DMS53 treated with DMSO at 0.1 percent for 48 hours (cell line): ENCODE data around the gene FAHD2A.
"Not testable (repeated sequence)": the region's sequence is repeated elsewhere in the genome, so short reads cannot be mapped to it uniquely, and the experiment has no call there.

Experiments
- DNase-seq: peaks from one replicate; lab custom pipeline; 2025; ENCODE audit not compliant: unreplicated experiment; lab: John Stamatoyannopoulos, UW

Gene FAHD2A

DNA sequence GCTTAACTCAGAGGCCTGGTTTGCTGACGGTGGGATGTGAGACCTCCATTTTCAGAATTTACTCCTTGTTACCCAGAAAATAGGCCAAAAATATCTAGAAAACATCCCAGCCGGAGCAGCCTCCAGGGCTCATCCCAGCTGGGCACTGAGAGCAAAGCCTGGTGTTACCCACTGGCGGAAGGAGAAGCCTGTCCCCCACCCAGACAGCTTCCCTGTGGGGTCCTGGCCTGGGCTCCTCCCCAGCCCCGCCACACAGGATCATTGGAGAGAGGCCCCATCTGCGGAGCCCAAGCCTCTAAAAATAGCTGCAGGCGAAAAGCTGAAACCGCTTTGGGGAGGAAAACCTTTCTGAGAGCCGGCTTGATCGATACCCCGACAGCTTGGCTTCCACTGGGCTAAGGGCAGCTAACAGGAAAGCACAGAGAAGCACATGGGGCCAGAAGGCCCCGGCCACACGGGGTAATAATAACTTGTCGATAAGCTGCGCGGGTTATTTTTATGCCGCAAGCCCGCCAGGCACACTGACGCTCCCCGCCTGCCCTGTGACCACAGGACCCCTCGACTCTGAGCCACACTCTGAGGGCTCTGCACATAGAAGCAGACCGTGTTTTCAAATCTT lies 26.9 kb upstream of the FAHD2A start:
- DNase-seq: no peak

DNA sequence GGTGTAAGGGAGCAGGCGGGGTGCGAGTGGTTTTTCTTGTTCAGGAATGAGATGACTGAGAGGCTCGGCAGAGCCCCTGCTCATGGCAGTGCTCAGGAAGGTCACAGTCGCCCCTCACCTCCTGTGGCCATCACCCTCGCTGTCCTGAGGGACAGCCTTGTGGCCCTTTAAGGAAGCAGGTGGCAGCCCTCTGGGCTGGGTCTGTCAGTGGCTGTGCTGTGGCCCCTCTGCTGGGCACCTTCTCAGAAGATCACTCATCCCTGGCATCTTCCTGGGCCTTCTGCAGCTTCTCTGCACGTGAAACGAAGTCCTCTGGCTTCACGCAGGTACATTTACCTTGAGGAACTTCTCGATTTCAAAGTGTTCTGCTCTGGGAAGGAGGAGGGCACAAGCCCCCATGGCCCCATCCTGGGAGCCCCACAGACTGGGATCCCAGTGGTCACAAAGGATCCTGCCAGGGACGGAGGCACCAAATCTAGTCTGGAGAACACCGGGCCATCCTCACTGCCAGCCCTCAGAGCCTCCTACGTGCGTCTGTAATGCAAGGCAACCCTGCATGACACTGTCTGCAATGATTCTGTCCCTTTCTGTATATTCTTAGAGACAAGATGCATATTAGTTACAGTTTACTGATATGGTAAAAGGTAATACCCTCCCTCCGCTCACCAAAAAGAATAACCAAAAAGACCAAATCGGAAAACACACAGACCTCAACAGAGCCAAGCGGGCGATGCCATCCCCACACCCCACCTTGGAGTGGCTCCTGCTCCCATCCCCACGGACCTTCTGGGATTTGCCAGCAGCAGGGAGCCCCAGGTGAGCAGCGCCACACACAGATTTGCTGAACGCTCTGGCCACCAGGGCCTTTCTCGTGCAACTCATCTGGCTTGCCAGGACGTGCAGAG lies 25.9 kb upstream of the FAHD2A start:
- no peak for DNase-seq

DNA sequence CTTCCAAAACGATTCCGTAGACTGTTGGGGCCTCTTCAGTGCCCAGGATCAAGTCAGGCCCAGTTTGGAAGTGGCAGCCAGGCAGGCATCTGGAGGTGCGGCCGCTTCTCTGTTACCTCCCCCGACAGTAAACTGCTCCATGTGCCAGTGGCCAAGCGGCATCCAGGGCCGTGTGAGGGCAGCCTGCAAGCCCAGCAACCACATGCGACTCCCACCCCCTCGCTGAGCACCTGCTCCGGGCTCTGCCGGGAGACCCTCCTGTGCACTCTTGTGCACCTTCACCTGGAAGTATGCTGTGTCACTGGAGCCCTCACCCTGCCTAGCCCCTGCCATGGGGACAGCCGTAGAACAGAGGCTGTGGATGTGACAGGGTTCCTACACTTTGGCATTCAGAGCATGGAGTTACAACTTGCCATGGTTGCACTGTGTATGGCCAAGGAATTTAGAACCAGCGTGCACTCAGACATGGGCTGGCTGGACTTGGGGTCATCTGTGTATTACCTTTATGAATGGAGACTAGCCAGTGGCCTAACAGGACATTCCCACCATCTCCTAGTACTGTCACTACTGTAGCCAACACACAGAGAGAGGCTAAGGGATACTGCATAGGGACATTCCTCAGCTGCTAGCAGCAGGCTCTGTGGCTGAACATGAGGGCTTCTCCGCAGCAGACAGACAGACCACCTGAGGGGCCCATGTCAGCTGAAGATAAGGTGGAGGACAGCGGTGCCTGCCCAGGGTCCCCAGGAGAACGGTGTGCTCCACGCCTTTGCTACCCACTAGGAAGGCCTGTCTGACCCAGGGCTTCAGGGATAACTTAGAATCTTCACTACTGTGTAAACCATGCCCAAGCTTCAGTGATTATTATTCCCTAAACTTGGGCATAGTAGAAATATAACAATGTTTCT lies 25.0 kb upstream of the FAHD2A start:
- no peak for DNase-seq

DNA sequence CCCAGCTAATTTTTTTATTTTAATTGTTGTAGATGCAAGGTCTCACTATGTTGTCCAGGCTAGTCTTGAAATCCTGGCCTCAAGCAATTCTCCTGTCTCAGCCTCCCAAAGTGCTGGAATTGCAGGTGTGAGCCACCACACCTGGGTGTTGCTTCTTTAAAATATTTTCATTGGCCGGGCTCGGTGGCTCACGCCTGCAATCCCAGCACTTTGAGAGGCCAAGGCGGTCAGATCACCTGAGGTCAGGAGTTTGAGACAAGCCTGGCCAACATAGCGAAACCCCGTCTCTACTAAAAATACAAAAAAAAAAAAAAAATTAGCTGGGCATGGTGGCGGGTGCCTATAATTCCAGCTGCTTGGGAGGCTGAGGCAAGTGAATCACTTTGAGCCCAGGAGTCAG lies 24.2 kb upstream of the FAHD2A start:
- DNase-seq: not testable (repeated sequence)

DNA sequence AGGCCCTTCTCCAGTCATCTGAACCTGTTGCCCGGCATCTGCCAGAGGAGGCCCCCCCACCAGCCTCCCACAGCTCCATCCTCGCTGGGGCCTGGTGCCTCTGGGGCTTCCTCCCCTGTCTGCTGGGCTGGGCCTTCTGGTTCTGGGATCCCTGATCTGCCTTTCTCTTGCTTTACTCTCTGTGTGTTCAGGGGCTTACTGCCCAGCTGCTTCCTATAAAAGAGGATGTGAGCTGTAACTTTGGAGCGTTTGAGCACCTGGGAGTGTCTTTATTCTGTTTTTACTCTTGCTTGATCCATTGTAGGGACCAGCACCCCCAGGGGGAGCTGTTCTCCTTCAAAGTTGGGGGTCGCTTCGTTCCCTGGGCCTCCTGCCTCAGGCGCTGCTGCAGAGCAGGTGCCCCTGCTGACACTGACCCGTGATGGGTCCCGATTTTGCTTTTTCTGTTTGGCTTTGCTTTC lies 23.1 kb upstream of the FAHD2A start:
- no peak for DNase-seq

DNA sequence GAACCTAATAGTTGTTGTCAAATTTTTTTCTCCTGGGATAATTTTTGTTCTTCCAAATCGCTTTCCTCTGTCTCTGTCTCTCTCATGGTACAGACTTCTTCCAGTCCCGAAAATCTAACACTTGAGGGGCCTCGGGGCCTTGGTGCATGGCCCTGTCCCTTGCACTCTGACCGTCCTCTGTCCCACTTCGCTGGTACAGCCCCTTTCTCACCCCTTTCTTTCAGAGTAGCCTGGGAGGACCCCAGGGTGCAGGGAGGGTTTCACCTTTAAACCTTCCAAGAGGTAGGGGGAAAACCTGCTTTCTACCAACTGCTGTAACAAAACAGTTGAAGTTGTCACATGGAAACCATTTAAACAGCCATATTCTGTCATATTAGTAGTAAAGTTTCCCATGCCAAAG lies 22.2 kb upstream of the FAHD2A start:
- DNase-seq: no peak

DNA sequence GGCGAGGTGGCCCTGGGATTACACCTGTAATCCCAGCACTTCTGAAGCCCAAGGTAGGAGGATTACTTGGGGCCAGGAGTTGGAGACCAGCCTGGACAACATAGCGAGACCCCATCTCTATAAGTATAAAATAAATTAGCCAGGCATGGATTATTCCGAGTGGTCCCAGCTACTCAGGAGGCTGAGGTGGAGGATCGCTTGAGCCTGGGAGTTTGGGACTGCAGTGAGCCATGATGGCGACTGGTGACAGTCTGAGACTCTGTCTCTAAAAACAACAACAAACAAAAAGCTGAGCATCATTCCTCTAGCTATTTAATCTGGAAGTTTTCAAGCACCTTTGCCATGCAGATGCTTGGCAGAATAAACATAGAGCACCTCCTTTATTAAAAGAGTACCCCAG lies 21.8 kb upstream of the FAHD2A start:
- DNase-seq: no peak

DNA sequence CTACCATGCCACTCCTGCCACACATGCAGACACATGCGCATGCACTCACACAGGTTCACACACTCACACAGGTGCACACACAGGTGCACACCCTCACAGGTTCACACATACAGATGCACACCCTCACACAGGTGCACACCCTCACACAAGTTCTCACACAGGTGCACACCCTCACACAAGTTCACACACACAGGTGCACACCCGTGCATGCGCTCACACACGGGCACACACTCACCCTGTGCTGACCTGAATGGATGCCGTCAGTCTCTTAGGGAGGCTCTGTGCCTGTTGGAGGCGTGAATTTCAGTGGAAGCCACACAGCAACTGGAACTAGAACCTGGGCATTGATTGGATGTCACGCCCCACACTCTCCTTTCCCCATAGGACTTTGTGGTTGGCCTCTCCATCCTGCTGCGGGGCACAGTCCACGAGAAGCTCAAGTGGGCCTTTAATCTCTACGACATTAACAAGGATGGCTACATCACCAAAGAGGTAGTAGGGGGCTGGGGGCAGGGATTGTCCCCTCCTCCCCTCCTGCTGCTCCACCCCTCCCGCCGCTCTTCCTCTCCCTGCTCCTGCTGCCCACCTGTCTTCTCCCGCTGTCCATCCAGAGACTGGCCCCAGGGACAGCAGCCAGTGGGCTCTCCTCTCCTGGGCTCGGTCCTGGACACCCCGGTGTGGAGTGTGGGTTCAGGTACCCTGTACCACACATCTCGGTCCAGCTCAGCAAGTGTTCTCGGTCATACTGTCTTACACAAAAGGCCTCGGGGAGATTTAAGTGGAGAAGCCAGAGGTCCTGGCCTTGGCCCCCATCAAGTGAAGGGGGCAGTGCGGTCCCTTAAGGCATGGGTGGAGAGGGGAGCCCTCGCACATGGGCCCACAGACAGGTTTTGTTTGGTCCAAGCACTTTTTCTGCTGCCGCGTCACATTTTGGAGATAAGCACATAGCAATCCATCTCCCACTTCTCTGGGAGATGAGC lies 21.0 kb upstream of the FAHD2A start:
- DNase-seq: no peak

DNA sequence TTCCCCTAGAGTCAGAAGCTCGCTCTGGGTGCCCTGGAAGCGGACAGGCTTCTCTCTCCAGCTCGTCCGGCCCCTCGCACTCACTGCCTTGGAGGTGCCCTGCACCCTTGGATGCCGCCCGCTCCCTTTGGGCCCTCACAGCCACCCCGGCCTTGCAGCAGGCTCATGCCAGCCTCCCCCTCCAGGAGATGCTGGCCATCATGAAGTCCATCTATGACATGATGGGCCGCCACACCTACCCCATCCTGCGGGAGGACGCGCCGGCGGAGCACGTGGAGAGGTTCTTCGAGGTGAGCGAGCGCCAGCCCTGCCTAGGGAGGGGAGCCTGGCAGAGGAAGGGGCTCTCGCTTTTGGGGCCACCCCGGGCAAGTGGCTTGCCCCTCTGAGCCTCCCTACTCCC lies 20.3 kb upstream of the FAHD2A start:
- no peak for DNase-seq

DNA sequence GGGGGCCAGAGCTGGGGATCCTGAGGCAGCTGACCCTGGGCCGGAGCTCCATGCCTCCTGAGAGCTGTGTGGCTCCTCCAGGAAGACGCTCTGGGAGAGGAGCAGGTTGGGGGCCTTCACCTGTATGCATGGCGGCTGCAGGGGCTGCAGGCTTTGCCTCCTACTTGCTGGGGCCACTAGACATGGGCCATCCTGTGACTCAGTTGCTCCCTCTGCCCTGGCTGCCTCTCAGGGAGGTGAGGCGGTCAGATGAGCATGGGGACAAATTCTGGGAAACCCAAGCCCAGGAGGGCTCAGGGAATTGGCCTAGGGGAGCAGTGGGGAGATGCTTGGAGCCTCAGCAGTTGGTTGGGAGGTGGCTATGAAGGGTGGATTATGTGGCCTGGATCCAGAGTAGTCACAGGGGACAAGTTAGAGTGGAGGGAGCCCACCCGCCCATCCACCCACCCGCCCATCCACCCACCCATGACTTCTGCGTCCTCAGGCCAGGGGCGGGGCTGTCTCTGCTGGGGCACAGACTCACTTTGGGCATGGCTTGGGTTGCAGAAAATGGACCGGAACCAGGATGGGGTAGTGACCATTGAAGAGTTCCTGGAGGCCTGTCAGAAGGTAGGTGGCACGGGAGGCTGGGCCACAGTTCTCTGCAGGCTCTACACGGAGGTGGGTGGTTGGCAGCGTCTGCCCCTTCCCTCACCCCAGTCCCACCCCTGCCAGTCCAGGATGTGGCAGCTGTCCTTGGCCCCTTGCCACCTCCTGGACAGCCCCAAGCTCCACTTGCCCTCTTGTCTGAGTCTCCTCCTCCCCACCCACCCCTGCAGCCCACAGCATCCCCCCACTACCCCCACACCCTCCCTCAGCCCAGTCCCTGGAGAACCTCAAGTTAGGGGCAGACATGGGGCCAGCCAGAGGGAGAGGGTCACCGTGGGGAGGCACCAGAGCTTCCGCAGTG lies 19.5 kb upstream of the FAHD2A start:
- DNase-seq: no peak

DNA sequence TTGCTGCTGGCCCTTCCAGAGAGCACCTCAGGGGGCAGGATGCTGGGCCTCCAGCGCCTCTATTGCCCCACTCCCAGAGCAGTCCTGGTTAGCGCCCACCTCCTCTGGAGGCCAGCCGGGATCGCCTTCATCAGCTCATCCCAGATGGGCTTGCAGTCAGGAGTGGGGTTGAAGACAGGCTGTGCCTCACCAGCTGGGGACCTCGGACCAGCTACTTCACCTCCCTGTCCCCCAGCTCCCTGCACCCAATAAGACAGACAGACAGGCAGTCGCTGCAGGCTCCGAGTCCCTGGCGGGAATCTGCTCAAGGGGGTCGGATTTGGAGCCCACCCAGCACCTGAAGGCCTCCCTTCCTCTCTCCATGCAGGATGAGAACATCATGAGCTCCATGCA lies 18.9 kb upstream of the FAHD2A start:
- no peak for DNase-seq

DNA sequence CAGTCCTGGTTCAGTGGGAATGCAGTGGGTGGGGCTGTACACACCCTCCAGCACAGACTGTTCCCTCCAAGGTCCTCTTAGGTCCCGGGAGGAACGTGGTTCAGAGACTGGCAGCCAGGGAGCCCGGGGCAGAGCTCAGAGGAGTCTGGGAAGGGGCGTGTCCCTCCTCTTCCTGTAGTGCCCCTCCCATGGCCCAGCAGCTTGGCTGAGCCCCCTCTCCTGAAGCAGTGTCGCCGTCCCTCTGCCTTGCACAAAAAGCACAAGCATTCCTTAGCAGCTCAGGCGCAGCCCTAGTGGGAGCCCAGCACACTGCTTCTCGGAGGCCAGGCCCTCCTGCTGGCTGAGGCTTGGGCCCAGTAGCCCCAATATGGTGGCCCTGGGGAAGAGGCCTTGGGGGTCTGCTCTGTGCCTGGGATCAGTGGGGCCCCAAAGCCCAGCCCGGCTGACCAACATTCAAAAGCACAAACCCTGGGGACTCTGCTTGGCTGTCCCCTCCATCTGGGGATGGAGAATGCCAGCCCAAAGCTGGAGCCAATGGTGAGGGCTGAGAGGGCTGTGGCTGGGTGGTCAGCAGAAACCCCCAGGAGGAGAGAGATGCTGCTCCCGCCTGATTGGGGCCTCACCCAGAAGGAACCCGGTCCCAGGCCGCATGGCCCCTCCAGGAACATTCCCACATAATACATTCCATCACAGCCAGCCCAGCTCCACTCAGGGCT lies 17.5 kb upstream of the FAHD2A start:
- DNase-seq: no peak

DNA sequence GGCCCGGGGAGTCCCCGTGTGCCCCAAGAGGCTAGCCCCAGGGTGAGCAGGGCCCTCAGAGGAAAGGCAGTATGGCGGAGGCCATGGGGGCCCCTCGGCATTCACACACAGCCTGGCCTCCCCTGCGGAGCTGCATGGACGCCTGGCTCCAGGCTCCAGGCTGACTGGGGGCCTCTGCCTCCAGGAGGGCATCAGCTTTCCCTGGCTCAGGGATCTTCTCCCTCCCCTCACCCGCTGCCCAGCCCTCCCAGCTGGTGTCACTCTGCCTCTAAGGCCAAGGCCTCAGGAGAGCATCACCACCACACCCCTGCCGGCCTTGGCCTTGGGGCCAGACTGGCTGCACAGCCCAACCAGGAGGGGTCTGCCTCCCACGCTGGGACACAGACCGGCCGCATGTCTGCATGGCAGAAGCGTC lies 16.9 kb upstream of the FAHD2A start:
- DNase-seq: no peak

DNA sequence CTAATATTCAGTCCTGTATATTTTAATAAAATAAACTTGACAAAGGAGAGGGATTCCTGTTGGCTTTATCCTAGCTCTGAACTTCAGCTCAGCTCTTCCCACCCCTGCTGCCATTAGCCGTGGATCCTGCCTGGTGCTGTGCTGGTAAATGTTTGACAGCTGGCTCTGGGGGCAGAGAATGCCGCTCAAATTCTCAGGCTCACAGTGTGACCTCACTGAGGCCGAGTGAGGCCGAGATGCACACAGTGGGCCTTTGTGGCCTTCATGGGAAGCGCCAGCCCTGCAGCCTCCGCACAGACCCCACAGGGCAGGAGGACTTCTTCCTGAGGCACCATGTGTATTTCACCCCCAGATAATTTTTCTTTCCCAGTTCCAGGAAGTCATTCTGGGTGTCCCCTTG lies 16.5 kb upstream of the FAHD2A start:
- DNase-seq: no peak

DNA sequence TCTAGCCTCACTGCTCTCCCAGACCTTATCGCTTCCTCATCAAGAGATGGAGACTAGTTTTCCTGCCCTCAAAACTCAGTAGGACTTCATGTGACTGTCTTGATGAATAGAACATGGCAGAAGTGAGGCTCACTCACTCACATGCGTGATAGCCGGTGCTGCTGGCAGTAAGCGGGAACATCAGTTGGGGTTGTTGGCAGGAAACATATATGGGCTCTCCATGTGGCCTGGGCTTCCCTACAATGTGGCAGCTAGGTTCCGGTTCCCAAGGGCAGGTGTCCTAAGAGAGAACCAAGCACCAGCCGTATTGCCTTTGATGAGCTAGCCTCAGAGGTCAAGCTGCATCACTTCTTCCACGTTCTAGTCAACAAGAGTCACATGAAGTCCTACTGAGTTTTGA lies 15.2 kb upstream of the FAHD2A start:
- no peak for DNase-seq

DNA sequence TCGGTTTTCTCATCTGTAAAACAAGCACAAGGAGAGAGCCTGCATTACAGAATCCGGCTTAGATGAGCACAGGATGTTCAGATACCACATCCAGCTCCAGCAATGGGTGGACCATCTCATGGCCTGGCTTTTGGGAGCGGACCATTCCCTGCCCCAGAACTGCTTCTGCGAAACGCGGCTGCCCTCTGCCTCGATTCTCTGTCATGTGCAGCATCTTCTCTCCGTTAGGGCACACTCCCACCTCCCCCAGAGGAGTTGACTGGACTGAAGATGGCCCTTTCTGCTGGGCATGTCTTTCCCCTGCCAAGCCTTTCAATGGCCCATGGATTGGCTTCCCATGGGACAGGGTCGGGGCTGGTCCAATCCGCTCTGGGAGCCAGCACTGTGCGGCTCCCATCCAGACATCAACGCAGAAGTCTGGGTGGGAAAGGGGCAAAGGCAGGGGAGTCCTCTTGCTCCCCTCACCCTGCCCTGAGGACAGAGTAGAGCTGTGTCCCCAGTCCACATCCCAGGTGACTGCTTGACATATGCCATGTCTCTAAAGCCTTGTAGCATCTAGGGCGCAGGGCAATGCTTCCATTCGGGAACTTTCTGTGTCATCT lies 14.3 kb upstream of the FAHD2A start:
- no peak for DNase-seq

DNA sequence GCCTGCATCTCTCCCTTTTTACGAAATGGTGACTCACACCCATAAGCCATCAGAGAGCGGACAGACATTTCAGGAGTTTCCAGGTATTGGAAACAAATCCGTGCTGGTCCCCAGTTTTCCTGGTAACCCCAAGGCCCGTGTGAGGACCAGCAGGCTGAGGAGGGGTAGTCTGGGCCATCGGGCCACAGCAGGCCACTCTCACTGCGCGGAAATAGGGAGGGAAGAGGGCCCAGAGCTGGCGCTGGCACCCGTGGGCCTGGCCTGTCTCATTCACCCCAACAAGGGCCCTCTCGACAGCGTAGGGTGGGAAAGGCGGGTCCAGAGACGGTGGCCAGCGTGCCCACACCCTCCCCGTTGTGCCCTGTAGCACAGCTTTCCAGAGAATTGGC lies 13.7 kb upstream of the FAHD2A start:
- peak; percentile 42 for DNase-seq
